Measurements from ENCODE around the gene DEFB127. TPM values are rescaled to one million over a fixed set of nuclear protein-coding genes. Genes with fewer than 3 reads are reported as not detected.

DEFB127 gene, protein sequence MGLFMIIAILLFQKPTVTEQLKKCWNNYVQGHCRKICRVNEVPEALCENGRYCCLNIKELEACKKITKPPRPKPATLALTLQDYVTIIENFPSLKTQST
- total RNA-seq (not detected), polyA plus RNA-seq (not detected)

GRCh38 chr20:157154-157553 lies at the start of gene DEFB127:
TSS of gene DEFB127 (plus strand) at chr20:157454. CDS start at chr20:157545, 91 bp downstream.
- no peak for DNase-seq (ENCODE audit: low spot score)
- H3K9me3 ChIP-seq (ENCODE audit: control insufficient read depth in 4 of 4, low read length in 3 of 4): no peaks in the 10 kb centered on the region
- no peak within 1 kb of the TSS for H3K9ac ChIP-seq (ENCODE audit: low read depth in 1 of 2, low read length in 2 of 2)
- H3K4me3 ChIP-seq (ENCODE audit: low read depth in 1 of 3, low read length in 3 of 3): no peak within 1 kb of the TSS
- TF ChIP-seq HNF4A (conservative IDR thresholded peaks at IDR 0.05) (no peak), SP1 (IDR thresholded peaks at IDR 0.05) (no peak), GABPA (IDR thresholded peaks at IDR 0.05 in 1 of 2, conservative IDR thresholded peaks at IDR 0.05 in 1 of 2) (no peak), REST (IDR thresholded peaks at IDR 0.05) (no peak), RXRA (IDR thresholded peaks at IDR 0.05) (no peak), HNF4G (IDR thresholded peaks at IDR 0.05) (no peak)
- TF ChIP-seq, protein P1, sequence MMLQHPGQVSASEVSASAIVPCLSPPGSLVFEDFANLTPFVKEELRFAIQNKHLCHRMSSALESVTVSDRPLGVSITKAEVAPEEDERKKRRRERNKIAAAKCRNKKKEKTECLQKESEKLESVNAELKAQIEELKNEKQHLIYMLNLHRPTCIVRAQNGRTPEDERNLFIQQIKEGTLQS (IDR thresholded peaks at IDR 0.05): no peak
- TF ChIP-seq, protein P2, sequence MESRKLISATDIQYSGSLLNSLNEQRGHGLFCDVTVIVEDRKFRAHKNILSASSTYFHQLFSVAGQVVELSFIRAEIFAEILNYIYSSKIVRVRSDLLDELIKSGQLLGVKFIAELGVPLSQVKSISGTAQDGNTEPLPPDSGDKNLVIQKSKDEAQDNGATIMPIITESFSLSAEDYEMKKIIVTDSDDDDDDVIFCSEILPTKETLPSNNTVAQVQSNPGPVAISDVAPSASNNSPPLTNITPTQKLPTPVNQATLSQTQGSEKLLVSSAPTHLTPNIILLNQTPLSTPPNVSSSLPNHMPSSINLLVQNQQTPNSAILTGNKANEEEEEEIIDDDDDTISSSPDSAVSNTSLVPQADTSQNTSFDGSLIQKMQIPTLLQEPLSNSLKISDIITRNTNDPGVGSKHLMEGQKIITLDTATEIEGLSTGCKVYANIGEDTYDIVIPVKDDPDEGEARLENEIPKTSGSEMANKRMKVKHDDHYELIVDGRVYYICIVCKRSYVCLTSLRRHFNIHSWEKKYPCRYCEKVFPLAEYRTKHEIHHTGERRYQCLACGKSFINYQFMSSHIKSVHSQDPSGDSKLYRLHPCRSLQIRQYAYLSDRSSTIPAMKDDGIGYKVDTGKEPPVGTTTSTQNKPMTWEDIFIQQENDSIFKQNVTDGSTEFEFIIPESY (IDR thresholded peaks at IDR 0.05): no peak
- H3K36me3 ChIP-seq (ENCODE audit: control insufficient read depth in 4 of 4, insufficient read depth in 3 of 4, low read depth in 1 of 4, low read length in 3 of 4): no peaks in the 10 kb centered on the region
- 93% methylated on average over 5 of the region's 5 CpGs for WGBS
- H3K4me1 ChIP-seq (ENCODE audit: control insufficient read depth in 4 of 4, insufficient read depth in 4 of 4, low read length in 3 of 4): no peaks in the 10 kb centered on the region
- H3K27ac ChIP-seq (ENCODE audit: low read depth in 1 of 2, low read length in 2 of 2): no peak within 1 kb of the TSS
- no peaks in the 10 kb centered on the region for H3K27me3 ChIP-seq (ENCODE audit: control insufficient read depth in 4 of 4, insufficient read depth in 4 of 4, low read length in 3 of 4)

- H3K9me3 ChIP-seq (ENCODE audit: control insufficient read depth in 4 of 4, low read length in 3 of 4): peaks cover 0 to 11% (median 2%) of the 10 kb centered on the region in 4 donors
- no peak for DNase-seq (ENCODE audit: low spot score)
- H3K27ac ChIP-seq (ENCODE audit: low read depth in 1 of 2, low read length in 2 of 2): no peak overlapping the region
- no peak overlapping the region for H3K9ac ChIP-seq (ENCODE audit: low read depth in 1 of 2, low read length in 2 of 2)
- H3K27me3 ChIP-seq (ENCODE audit: control insufficient read depth in 4 of 4, insufficient read depth in 4 of 4, low read length in 3 of 4): peaks cover 0 to 2% (median 0%) of the 10 kb centered on the region in 4 donors
- H3K4me1 ChIP-seq (ENCODE audit: control insufficient read depth in 4 of 4, insufficient read depth in 4 of 4, low read length in 3 of 4): no peaks in the 10 kb centered on the region
- H3K36me3 ChIP-seq (ENCODE audit: control insufficient read depth in 4 of 4, insufficient read depth in 3 of 4, low read depth in 1 of 4, low read length in 3 of 4): no peaks in the 10 kb centered on the region
- H3K4me3 ChIP-seq (ENCODE audit: low read depth in 1 of 3, low read length in 3 of 3): no peak overlapping the region
- TF ChIP-seq SP1 (IDR thresholded peaks at IDR 0.05) (no peak), FOXA2 (IDR thresholded peaks at IDR 0.05) (no peak), GABPA (IDR thresholded peaks at IDR 0.05 in 1 of 2, conservative IDR thresholded peaks at IDR 0.05 in 1 of 2) (no peak), NR2F2 (IDR thresholded peaks at IDR 0.05) (no peak), RXRA (IDR thresholded peaks at IDR 0.05) (no peak), MAX (IDR thresholded peaks at IDR 0.05) (no peak), HNF4G (IDR thresholded peaks at IDR 0.05) (no peak), TAF1 (conservative IDR thresholded peaks at IDR 0.05) (no peak), FOXA1 (IDR thresholded peaks at IDR 0.05) (no peak), REST (IDR thresholded peaks at IDR 0.05) (no peak), HNF4A (conservative IDR thresholded peaks at IDR 0.05) (no peak), RAD21 (IDR thresholded peaks at IDR 0.05) (no peak), JUND (IDR thresholded peaks at IDR 0.05) (no peak), EGR1 (IDR thresholded peaks at IDR 0.05; ENCODE audit: low read depth in 2 of 2) (no peak)
- TF ChIP-seq, protein P3, sequence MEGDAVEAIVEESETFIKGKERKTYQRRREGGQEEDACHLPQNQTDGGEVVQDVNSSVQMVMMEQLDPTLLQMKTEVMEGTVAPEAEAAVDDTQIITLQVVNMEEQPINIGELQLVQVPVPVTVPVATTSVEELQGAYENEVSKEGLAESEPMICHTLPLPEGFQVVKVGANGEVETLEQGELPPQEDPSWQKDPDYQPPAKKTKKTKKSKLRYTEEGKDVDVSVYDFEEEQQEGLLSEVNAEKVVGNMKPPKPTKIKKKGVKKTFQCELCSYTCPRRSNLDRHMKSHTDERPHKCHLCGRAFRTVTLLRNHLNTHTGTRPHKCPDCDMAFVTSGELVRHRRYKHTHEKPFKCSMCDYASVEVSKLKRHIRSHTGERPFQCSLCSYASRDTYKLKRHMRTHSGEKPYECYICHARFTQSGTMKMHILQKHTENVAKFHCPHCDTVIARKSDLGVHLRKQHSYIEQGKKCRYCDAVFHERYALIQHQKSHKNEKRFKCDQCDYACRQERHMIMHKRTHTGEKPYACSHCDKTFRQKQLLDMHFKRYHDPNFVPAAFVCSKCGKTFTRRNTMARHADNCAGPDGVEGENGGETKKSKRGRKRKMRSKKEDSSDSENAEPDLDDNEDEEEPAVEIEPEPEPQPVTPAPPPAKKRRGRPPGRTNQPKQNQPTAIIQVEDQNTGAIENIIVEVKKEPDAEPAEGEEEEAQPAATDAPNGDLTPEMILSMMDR (IDR thresholded peaks at IDR 0.05; ENCODE audit: low read depth, low read length, missing input control): no peak
- TF ChIP-seq, protein P1 (IDR thresholded peaks at IDR 0.05): no peak
- TF ChIP-seq, protein P2 (IDR thresholded peaks at IDR 0.05): no peak
These were observed 44.9 kb upstream of the DEFB127 start for GRCh38 chr20:112396-112795.
